ENCODE results near the gene FILIP1.

- no peak for TF ChIP-seq YY1 (IDR thresholded peaks at IDR 0.05; ENCODE audit: insufficient read depth, insufficient read length)
- TF ChIP-seq ZNF274 (IDR thresholded peaks at IDR 0.05; ENCODE audit: low read depth, low read length) = no peak
- TF ChIP-seq SUZ12 (IDR thresholded peaks at IDR 0.05; ENCODE audit: extremely low read depth, insufficient read depth, insufficient read length) = no peak
Measured at GRCh38 chr6:75391276-75391675, 102.3 kb downstream of the FILIP1 start.
